ENCODE data around the gene LRRC15. TPM values are rescaled to one million over a fixed set of nuclear protein-coding genes. Genes with fewer than 3 reads are reported as not detected.

Gene LRRC15
- total and polyA plus RNA-seq, 2 experiments from 2014 or later = 0.06 TPM; not detected in 1

DNA sequence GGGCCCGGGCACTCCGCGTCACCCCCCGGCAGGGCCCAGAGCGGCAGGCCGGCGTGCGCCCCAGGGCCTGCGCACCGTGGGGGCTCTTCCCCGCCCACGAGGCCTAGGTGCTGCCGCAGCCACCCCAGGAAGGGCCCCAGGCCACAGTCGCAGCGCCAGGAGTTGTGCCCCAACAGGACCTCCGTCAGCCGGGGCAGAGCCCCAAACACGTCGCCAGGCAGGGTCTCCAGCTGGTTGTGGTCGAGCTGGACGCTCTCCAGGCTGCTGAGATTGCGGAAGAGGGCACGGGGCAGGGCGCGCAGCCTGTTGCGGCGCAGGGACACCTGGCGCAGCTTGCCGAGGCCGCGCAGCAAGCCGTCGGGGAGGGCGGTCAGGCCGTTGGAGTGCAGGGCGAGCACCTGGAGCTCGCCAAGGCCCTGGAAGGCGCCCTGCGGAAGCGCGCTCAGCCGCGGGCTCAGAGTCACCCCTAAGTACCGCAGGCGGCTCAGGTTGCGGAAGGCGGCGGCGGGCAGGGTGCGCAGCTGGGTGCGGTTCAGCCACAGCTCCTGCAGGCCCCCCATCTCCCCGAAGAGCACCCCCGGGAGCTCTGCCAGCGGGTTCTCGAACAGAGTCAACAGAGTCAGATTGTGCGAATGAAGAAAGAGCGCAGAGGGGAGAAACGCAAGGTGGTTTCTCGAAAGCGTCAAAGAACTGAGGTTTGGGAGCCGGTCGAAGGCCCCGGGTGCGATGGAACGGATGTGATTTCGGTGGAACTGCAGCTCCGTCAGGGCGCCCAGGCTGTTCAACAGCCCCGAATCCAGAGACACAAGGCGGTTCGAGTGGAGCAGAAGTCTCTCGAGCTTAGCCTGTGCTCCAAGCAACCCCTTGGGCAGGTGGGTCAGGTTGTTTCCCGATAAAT lies 27.6 kb upstream of the LRRC15 start:
- Histone ChIP-seq H3K27me3 (peaks cover 33% of the 10 kb centered on the region), H3K9me3 (ENCODE audit: low read depth) (no peaks in the 10 kb centered on the region), H3K4me1 (ENCODE audit: low read depth) (no peaks in the 10 kb centered on the region), H3K4me3 (peak overlapping the region; percentile 0), H3K27ac (no peak overlapping the region), H3K36me3 (no peaks in the 10 kb centered on the region)
- TF ChIP-seq, protein P1, sequence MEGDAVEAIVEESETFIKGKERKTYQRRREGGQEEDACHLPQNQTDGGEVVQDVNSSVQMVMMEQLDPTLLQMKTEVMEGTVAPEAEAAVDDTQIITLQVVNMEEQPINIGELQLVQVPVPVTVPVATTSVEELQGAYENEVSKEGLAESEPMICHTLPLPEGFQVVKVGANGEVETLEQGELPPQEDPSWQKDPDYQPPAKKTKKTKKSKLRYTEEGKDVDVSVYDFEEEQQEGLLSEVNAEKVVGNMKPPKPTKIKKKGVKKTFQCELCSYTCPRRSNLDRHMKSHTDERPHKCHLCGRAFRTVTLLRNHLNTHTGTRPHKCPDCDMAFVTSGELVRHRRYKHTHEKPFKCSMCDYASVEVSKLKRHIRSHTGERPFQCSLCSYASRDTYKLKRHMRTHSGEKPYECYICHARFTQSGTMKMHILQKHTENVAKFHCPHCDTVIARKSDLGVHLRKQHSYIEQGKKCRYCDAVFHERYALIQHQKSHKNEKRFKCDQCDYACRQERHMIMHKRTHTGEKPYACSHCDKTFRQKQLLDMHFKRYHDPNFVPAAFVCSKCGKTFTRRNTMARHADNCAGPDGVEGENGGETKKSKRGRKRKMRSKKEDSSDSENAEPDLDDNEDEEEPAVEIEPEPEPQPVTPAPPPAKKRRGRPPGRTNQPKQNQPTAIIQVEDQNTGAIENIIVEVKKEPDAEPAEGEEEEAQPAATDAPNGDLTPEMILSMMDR (IDR thresholded peaks at IDR 0.05; ENCODE audit: low read depth, low read length) = no peak
- peak in 1 of 2 donors; percentile 39 for DNase-seq (ENCODE audit: low read depth in 1 of 2, low spot score in 1 of 2)

DNA sequence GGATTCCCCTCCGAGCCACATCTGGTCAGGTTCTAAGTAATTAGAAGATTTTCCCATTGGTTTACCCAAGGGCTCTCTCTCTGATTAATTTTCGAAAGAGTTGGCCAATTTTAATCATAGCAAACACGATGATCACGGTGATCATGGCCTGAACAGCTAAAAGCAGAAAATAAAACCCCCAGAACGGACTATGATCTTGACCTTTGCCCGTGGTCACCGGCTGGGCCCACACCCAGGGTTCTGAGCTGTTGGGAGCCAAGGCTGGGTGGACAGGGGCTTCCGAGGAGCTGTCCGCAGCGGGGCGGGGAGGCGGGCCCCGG lies 27.0 kb upstream of the LRRC15 start:
- no peak for DNase-seq (ENCODE audit: low read depth in 1 of 2, low spot score in 1 of 2)
- TF ChIP-seq, protein P1 (IDR thresholded peaks at IDR 0.05; ENCODE audit: low read depth, low read length) = no peak
- no peak overlapping the region for H3K27ac ChIP-seq
- H3K4me1 ChIP-seq (ENCODE audit: low read depth) = no peaks in the 10 kb centered on the region
- H3K27me3 ChIP-seq = peaks cover 33% of the 10 kb centered on the region
- no peak overlapping the region for H3K4me3 ChIP-seq
- H3K36me3 ChIP-seq = no peaks in the 10 kb centered on the region
- H3K9me3 ChIP-seq (ENCODE audit: low read depth) = no peaks in the 10 kb centered on the region

DNA sequence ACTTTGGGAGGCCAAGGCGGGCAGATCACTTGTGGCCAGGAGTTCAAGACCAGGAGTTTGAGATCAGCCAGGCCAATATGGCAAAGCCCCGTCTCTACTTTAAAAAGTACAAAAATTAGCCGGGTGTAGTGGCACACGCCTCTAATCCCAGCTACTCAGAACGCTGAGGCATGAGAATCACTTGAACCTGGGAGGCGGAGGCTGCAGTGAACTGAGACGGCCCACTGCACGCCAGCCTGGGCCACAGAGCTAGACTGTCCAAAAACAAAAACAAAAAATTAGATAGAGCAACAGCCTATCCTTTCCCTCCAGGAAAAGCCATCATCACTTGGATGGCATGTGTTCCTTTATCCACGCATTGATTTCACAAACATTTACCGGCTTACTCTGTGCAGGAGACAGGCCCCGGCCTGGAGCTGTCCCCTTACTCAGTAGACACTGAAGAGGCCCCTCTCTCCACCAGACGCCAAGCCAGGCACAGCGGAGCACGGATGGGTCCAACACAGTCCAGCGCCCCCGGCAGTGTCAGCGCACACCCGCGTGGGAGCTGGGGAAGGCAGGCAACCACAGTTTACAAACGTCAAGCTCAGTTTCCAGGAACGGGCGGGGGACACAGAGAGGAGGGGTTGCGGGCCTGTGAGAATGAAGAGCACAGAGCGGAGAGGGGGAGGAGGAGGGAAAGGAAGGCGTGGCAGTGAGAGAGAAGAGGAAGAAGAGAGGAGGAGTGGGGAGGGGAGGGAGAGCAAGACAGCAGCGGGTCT lies 26.4 kb upstream of the LRRC15 start:
- TF ChIP-seq, protein P1 (IDR thresholded peaks at IDR 0.05; ENCODE audit: low read depth, low read length) = no peak
- Histone ChIP-seq H3K36me3 (no peaks in the 10 kb centered on the region), H3K4me1 (ENCODE audit: low read depth) (no peaks in the 10 kb centered on the region), H3K4me3 (no peak overlapping the region), H3K9me3 (ENCODE audit: low read depth) (no peaks in the 10 kb centered on the region), H3K27ac (no peak overlapping the region), H3K27me3 (peaks cover 33% of the 10 kb centered on the region)
- DNase-seq (ENCODE audit: low read depth in 1 of 2, low spot score in 1 of 2) = peak; percentile 41 to 52

DNA sequence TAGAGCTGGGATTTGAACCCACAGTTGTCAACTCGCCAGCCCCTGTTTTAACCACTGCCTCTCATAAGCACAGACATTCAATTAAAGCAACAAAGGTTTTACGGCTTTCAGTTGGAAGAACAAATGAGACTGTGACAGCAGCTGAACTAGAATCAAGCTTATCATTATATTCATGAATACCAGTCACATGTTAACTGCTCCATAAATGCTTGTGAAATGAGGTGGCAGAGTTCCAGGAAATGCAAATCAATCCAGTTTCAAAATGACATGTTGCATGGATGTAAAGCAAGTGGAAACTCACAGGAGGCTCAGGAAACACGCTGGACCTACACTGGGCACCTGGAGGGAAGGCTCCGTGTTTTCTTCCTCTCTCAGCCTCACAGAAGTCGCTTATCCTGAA lies 25.7 kb upstream of the LRRC15 start:
- no peaks in the 10 kb centered on the region for H3K4me1 ChIP-seq (ENCODE audit: low read depth)
- DNase-seq (ENCODE audit: low read depth in 1 of 2, low spot score in 1 of 2) = no peak
- H3K27me3 ChIP-seq = peaks cover 33% of the 10 kb centered on the region
- H3K27ac ChIP-seq = no peak overlapping the region
- TF ChIP-seq, protein P1 (IDR thresholded peaks at IDR 0.05; ENCODE audit: low read depth, low read length) = no peak
- H3K4me3 ChIP-seq = no peak overlapping the region
- no peaks in the 10 kb centered on the region for H3K9me3 ChIP-seq (ENCODE audit: low read depth)
- H3K36me3 ChIP-seq = no peaks in the 10 kb centered on the region

DNA sequence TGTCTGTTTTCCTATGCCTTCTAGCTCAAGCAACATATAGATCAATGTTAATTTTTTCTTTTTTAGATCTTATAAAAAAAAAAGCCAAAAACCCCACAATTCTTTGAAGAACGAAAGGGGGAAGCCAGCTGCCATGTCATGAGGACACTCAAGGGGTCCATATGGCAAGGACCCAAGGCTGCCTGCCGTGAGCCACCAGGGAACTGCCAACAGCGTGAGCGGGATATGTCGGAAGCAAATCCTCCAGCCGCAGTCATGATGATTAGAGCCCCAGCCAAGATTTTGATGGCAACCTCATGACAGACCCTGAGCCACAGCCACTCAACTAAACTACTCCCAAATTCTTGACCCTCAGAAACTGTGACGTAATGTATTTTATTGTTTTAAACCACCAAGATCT lies 23.0 kb upstream of the LRRC15 start:
- H3K27ac ChIP-seq = no peak overlapping the region
- H3K4me3 ChIP-seq = no peak overlapping the region
- TF ChIP-seq, protein P1 (IDR thresholded peaks at IDR 0.05; ENCODE audit: low read depth, low read length) = no peak
- DNase-seq (ENCODE audit: low read depth in 1 of 2, low spot score in 1 of 2) = no peak
- peaks cover 16% of the 10 kb centered on the region for H3K27me3 ChIP-seq
- no peaks in the 10 kb centered on the region for H3K9me3 ChIP-seq (ENCODE audit: low read depth)
- H3K36me3 ChIP-seq = no peaks in the 10 kb centered on the region
- H3K4me1 ChIP-seq (ENCODE audit: low read depth) = no peaks in the 10 kb centered on the region
